KMS-11 (cell line): ENCODE measurements around the gene RBFOX2.

Source experiments
- H2AFZ ChIP-seq: fragments of 200-600 bp; sonication (generic); 2 replicates; pipeline ENCODE4 v1.6.1; 2016; ENCODE audit warnings: antibody characterized with exemption, mixed run types, low read depth
- H3K27ac ChIP-seq: fragments of 200-600 bp; sonication (generic); 2 replicates; pipeline ENCODE4 v1.6.1; 2016; ENCODE audit warnings: mild to moderate bottlenecking, mixed run types
- H3K27me3 ChIP-seq: fragments of 200-600 bp; sonication (generic); 2 replicates; pipeline ENCODE4 v1.6.1; 2017; ENCODE audit warnings: mild to moderate bottlenecking, low read depth, mixed run types, moderate library complexity; ENCODE audit not compliant: insufficient read depth
- H3K36me3 ChIP-seq: fragments of 200-600 bp; sonication (generic); 2 replicates; pipeline ENCODE4 v1.6.1; 2017; ENCODE audit warnings: mild to moderate bottlenecking, mixed run types; ENCODE audit not compliant: insufficient read depth
- H3K4me1 ChIP-seq: fragments of 200-600 bp; sonication (generic); 2 replicates; pipeline ENCODE4 v1.6.1; 2016; ENCODE audit warnings: mild to moderate bottlenecking, low read depth, mixed run types; ENCODE audit not compliant: poor library complexity, severe bottlenecking
- H3K4me2 ChIP-seq: fragments of 200-600 bp; sonication (generic); 2 replicates; pipeline ENCODE4 v1.7.0; 2016; ENCODE audit warnings: mild to moderate bottlenecking, mixed run types
- H3K4me3 ChIP-seq: fragments of 200-600 bp; sonication (generic); IDR thresholded peaks from 2 replicates; pipeline ENCODE4 v1.6.1; 2017; ENCODE audit warnings: low read depth, low read length, mixed read lengths; ENCODE audit not compliant: insufficient read depth
- H3K79me2 ChIP-seq: fragments of 200-600 bp; sonication (generic); 2 replicates; pipeline ENCODE4 v1.6.1; 2016; ENCODE audit warnings: low read depth, mixed run types; ENCODE audit not compliant: insufficient read depth
- H3K9ac ChIP-seq: fragments of 200-600 bp; sonication (generic); 2 replicates; pipeline ENCODE4 v1.6.1; 2016; ENCODE audit warnings: mild to moderate bottlenecking, mixed run types
- H4K20me1 ChIP-seq: fragments of 200-600 bp; sonication (generic); 2 replicates; pipeline ENCODE4 v1.6.1; 2016; ENCODE audit warnings: mild to moderate bottlenecking, mixed run types; ENCODE audit not compliant: insufficient read depth
- CTCF ChIP-seq: fragments of 200-600 bp; sonication (generic); conservative IDR thresholded peaks from 2 replicates; pipeline ENCODE4 v1.6.1; 2017; ENCODE audit warnings: low read depth, mild to moderate bottlenecking, antibody characterized with exemption, low read length, moderate library complexity, mixed read lengths

RBFOX2 gene

GRCh38 chr22:36037102-36037758, 8.6 kb upstream of the RBFOX2 start:
- Histone ChIP-seq H2AFZ (no peak overlapping the region), H3K9ac (no peak overlapping the region), H3K27ac (no peak overlapping the region)

GRCh38 chr22:36036167-36036624, 7.6 kb upstream of the RBFOX2 start:
- Histone ChIP-seq H3K27me3 (no peaks in the 10 kb centered on the region), H3K36me3 (no peaks in the 10 kb centered on the region), H3K27ac (no peak overlapping the region), H2AFZ (no peak overlapping the region), H3K4me2 (no peak overlapping the region), H3K9ac (no peak overlapping the region), H4K20me1 (no peaks in the 10 kb centered on the region), H3K4me3 (no peak overlapping the region), H3K79me2 (no peaks in the 10 kb centered on the region), H3K4me1 (no peaks in the 10 kb centered on the region)
- no peak for TF ChIP-seq CTCF

More at GRCh38 chr22:36037102-36037758, 8.6 kb upstream of the RBFOX2 start:
- H3K79me2 ChIP-seq: no peaks in the 10 kb centered on the region
- H3K4me1 ChIP-seq: no peaks in the 10 kb centered on the region
- no peak overlapping the region for H3K4me3 ChIP-seq
- no peaks in the 10 kb centered on the region for H4K20me1 ChIP-seq
- H3K4me2 ChIP-seq: no peak overlapping the region
- H3K36me3 ChIP-seq: no peaks in the 10 kb centered on the region
- no peaks in the 10 kb centered on the region for H3K27me3 ChIP-seq
- no peak for TF ChIP-seq CTCF

GRCh38 chr22:36032611-36033010, 4.0 kb upstream of the RBFOX2 start:
- H3K36me3 ChIP-seq: no peaks in the 10 kb centered on the region

GRCh38 chr22:36029406-36029755, 757 bp upstream of the RBFOX2 start:
- Histone ChIP-seq H3K27me3 (no peaks in the 10 kb centered on the region), H3K9ac (no peak overlapping the region; the same call in 1 of the 2 replicates), H3K36me3 (no peaks in the 10 kb centered on the region), H3K4me2 (peak overlapping the region; percentile 47), H3K4me1 (peaks cover 15% of the 10 kb centered on the region), H3K4me3 (no peak overlapping the region), H2AFZ (peak overlapping the region; percentile 81), H3K79me2 (no peaks in the 10 kb centered on the region), H4K20me1 (no peaks in the 10 kb centered on the region), H3K27ac (no peak overlapping the region)
- TF ChIP-seq CTCF: no peak

More at GRCh38 chr22:36032611-36033010, 4.0 kb upstream of the RBFOX2 start:
- no peaks in the 10 kb centered on the region for H3K79me2 ChIP-seq
- no peak overlapping the region for H3K9ac ChIP-seq
- no peak overlapping the region for H3K4me3 ChIP-seq
- peaks cover 5% of the 10 kb centered on the region for H3K4me1 ChIP-seq
- H4K20me1 ChIP-seq: no peaks in the 10 kb centered on the region
- no peaks in the 10 kb centered on the region for H3K27me3 ChIP-seq
- H2AFZ ChIP-seq: no peak overlapping the region
- no peak overlapping the region for H3K4me2 ChIP-seq
- no peak overlapping the region for H3K27ac ChIP-seq
- no peak for TF ChIP-seq CTCF
